Activated CD4-positive, alpha-beta T cell treated with anti-CD3 and anti-CD28 coated beads, Interleukin-2, amount 50 U/mL, for 24 hours (primary cell): ENCODE data around the gene SYTL1.

Source experiments
- DNase-seq, 2 donors: peaks; one replicate each; pipeline ENCODE4 v3.0.0-alpha.2; 2020; ENCODE audit warnings: low read depth in 1 of 2, low spot score in 1 of 2

Gene SYTL1

GRCh38 chr1:27318136-27318535 is 23.7 kb upstream of the SYTL1 start:
- no peak for DNase-seq

- no peak for DNase-seq
These were observed 23.2 kb upstream of the SYTL1 start for GRCh38 chr1:27318596-27318995.

DNA sequence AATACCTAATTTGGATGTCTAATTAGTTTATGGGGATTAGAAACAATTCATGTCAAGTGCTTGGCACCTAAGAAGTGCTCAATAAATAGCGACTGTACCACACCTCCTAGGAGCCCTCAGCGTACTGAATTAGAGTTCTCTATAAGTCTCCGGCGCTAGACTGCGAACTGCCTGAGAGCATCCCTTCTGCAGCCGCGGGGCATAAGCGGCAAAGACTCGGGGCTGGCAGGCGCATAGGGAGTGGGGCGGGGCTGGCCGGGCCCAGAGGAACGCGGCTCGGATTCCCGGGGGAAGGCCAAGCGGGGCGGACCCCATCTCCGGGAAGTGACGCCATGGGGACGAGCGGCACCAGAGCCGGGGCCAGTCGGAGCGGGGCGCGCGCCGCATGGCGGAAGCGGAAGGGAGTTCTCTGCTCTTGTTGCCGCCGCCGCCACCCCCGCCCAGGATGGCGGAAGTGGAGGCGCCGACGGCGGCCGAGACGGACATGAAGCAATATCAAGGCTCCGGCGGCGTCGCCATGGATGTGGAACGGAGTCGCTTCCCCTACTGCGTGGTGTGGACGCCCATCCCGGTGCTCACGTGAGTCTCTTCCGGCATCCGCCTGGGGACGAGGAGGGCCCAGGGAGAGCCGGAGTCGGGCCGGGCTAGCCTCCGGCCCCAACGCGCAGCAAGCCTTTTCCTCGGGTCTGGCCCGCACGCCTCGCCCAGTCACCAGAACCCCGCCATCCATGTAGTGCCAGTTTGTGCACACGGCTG is 19.8 kb upstream of the SYTL1 start, which contains the start of gene TMEM222:
Gene TMEM222 (plus strand): TSS at position 351 of the 756 bp plus-strand sequence. CDS start 35 bp downstream, at position 386.
- peak; percentile 95 to 97 for DNase-seq

- DNase-seq, result no peak
These were observed 19.1 kb upstream of the SYTL1 start for GRCh38 chr1:27322569-27323240.

DNA sequence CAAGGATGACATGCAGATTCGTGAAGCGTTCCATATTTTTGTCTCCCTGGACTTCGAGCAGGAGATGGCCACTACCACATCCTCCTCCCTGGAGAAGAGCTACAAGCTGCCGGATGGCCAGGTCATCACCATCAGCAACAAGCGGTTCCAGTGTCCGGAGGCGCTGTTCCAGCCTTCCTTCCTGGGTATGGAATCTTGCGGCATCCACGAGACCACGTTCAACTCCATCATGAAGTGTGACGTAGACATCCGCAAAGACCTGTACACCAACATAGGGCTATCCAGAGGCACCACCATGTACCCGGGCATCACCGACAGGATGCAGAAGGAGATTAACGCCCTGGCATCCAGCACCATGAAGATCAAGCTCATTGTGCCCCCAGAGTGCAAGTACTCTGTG is 16.5 kb upstream of the SYTL1 start:
- no peak for DNase-seq

GRCh38 chr1:27327964-27328363 is 13.9 kb upstream of the SYTL1 start:
- no peak for DNase-seq

DNA sequence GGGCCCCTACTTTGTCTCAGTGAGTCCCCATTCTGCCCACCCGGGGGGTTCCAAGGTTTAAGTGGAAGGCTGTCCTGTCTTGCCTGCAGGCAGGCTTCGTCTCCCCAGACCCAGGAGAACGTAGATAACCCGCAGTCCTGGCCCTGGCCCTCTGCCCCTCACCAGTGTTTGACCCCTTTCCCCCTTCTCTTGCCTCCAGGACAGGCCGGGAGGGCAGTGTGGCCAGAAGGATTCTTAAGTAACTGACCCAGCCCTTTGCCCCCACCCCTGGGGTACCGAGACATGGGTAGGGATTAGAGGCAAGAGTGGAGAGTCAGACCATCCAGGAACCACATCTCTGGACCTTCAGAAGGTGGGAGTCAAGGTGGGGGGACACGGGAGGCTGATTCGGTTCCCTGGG is 11.0 kb upstream of the SYTL1 start:
- DNase-seq, result no peak

- no peak for DNase-seq
These were observed 10.4 kb upstream of the SYTL1 start for GRCh38 chr1:27331426-27331825.

DNA sequence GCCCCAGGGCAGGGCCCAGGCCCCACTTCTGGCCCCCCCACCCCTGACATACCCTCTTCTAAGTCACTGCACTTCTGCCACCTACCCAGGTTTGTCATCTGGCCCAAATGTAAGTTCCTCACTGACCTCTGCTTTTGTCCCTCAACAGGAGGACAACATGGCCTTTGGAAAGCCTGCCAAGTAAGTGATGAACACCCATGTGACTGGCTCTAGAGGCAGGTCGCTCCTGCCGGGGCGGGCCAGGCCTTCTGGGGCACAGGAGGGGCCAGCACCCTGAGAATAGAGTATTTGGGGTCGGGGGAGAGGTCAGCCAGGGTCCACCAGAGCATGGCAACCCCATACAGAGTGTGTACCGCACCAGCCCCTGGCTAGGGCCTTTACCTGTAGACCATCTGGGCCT is 9.9 kb upstream of the SYTL1 start:
- DNase-seq, result no peak

DNA sequence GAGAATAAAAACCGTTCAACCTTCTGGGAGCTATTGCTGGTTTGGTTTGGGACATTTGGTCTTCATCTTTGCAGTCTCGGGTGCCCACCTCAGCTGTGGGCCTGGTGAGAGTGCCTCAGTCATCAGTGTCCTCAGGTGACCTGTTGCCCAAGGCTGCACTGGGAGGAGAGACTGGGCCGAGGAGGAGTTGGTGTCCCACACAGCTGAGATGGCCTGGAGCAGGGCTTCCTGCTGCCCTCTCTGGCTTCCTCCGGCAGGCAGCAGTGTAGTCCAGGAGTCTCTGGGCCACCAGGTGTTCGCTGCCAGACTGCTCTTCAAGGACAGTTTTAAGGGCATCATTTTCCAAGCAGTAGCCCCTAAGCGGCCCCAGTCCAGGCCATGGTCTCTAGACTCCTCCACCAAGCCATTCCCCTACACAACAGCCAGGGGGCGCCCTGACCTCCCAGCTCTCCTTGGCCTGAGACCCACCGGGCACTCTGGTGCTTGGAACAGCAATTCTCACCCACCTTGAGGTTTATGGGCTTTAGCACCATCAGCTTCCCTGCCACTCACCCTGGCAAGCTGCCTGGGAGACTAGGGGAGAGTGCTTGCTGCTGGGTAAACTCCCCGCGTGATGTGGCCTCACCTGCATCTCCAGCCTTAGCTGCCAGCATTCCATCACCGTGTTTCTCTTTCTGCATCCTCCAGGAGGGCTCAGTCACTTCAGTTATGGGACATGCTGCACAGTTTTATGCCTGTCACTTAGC is 9.1 kb upstream of the SYTL1 start:
- peak; percentile 15 to 30 for DNase-seq

- DNase-seq, result no peak
These were observed 8.0 kb upstream of the SYTL1 start for GRCh38 chr1:27333717-27334279.

DNA sequence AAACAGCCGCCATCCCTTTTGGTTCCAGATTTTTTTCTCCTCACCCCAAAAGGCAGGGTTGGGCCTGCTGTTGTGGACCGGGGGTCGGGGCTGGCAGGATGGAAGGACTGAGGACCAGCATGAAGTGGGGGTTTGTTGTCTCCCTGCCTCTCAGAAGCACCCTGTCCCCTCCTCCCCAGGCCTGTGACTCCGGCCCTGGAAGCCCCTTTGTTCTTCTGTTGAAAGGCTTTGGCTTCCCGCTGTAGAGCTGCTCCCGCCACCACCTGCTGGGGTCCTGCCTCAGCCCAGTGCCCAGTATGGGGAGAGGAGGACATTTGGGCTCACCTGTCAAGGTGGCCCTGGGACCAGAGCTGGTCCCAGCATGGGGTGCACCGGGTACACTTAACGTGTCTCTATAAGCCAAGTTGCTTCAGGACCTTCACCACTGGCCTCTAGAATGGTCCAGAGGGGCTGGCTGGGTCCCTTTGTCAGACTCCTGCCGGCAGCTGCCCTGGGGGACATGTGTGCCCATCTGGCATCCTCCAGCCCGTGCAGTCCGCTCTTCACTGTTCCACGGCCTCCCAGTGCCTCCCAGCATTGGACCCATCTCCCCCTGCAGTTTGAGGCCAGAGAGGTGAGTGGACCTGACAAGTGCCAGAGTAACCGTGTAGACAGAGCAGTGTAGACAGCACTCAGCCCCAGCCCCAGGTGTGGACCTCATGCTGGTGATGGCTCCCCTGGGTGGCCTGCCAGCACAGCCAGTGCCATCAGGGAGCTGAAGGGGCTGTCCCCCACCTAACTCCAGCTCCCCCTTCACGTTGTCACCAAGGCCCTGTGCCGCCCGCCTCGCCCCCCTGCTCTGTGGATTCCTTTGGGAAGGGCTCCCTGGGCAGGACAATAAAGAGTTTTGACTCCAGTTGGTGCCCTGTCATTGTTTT is 6.1 kb upstream of the SYTL1 start:
- DNase-seq, result no peak

DNA sequence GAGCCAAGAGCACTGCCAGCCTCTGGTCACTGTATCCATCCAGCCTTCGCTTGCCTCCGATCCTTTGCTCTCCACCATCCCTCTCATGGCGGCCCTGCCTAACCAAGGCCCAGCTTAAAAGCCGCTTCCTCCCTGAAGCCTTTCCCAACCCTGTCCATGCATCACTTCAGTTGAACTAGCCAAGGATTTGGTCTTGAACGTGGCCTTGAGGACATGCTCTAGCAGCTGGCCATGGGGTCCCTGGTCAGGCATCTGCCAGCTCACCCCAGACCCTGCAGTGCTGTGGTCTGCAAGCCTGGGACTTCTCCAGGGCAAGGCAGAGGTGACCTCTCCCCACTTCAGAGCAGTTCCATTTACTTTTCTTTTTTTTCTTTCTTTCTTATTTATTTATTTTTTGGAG is 5.1 kb upstream of the SYTL1 start:
- DNase-seq, result no peak

DNA sequence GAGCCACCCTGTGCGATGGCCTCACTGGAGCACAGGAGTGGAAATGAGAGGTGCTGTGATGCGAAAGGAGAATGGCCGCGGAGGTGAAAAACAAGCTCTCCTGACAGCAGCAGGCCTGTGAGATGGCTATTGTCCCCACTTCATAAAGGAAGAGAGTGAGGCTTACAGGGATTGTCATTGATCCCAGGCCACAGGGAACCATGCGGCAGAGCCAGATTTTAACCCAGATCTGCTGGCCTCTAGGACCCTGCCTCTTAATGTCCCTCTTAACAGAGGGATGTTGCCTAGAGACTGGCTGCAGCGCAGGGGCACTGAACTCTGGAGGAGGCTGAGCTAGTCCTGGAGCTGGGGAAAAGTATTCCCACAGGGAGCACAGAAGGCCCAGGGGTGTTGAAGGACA is 3.1 kb upstream of the SYTL1 start:
- DNase-seq, result no peak

- DNase-seq, result no peak
These were observed 2.6 kb upstream of the SYTL1 start for GRCh38 chr1:27339213-27339612.

GRCh38 chr1:27342391-27342777 is 562 bp downstream of the SYTL1 start:
- no peak for DNase-seq

DNA sequence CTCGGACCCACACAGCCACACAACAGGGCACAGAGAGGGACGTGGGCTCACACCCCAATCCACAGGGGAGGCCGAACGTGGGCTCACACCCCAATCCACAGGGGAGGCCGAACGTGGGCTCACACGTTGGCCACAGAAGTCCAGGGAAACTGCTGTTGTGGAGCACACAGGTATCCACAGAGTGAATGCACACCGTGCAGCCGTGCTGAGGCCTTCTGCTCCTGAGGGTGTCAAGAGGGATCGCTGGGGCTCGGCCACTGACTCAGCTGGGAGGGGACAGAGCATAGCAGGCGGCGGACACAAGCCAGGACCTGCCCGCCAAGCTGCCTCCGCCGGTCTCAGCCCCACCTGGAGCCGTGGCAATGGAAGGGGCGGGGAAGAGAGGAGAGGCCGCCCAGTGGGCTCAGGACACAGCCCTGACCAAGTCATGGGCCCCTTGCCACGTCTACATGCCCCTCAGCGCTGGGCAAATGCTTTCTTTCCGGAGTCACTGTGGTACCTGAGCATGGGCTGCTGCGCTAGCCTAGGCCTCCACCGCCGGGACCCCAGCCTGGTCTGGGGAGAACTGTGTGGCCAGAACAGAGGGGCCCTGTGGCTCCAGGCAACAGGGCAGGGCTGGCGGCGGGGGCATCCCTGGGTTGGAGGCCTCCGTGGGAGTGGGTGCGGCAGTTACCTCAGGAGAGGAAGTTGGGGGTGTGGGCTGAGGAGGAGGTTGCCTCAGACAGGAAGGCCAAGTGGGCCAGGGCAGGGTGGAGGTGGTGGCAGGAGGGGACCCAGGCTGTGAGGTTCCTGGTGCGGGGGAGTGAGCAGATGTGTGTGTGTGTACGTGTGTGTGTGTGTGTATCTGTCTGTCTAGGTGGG is 1.2 kb downstream of the SYTL1 start:
- peak in 1 of 2 donors; percentile 49 for DNase-seq

DNA sequence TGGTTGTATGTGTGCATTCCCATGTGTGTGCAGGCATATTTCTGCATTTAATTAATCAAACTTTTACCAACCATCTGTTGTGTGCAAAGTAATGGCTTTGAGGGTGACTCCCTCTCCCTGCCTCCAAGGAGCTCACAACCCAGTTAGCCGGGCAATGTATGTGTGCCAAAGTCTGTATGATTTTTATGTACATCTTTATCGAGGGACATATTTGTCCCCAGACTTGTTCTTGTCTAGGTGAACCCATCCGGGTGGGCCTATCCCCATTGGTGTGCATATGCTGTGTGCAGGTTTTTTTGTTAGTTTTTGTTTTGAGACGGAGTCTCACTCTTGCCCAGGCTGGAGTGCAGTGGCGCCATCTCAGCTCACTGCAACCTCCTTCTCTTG is 1.8 kb downstream of the SYTL1 start:
- no peak for DNase-seq

GRCh38 chr1:27345272-27345671 is 3.5 kb downstream of the SYTL1 start:
- DNase-seq, result no peak

DNA sequence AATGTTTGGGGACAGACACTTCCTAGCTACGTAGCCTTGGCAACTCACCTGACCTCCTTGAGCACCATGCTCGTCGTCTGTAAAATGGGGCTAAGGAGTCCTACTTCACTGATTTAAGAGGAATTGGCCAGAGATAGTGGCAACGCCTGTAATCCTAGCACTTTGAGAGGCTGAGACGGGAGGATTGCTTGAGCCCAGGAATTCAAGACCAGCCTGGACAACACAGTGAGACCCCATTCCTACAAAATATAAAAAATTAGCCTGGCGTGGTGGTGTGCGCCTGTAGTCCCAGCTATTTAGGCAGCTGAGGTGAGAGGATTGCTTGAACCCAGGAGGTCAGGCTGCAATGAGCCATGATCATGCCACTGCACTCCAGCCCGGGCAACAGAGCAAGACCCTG is 4.5 kb downstream of the SYTL1 start:
- no peak for DNase-seq
